ENCODE measurements around the gene NANOS2.
"Not testable (repeated sequence)": the region's sequence is repeated elsewhere in the genome, so short reads cannot be mapped to it uniquely, and the experiment has no call there.

Gene NANOS2

DNA sequence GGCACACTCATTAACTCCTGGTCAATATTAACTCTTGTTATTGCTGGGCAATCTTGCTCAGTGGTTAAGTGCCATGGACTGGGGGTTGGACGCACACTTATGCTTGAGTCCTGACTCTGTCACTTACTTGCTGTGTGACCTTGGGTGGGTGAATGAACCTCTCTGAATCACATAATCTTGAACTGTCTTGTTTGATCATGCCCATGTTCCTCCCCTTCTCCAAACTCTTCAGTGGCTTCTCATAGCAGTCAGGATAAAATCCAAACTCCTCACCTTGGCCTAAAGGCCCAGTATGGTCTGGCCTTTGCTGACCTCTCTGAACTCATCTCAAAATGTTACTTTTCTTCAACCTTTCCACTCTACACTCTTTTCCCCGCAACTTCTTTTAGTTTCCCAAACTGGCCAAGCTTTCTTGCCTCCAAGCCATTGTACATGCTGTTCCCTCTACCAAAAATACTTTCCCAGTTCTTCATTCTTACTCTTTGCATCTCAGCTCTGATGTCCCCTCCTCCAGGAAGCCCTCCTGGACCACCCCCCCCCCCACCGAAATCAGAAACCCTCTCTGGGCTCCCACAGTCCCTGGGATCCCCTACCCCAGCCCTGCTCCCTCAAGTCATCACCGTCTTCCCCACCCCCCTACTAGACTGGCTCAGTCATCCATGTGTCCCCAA, 14.5 kb downstream of the NANOS2 start:
- DNase-seq, result no peak
- Histone ChIP-seq H2AFZ (ENCODE audit: low read depth, low read length) (no peak overlapping the region), H4K8ac (ENCODE audit: low read length) (no peak overlapping the region), H2AK5ac (ENCODE audit: low read length, severe bottlenecking) (no peak overlapping the region), H3K18ac (ENCODE audit: low read depth in 1 of 2, low read length in 2 of 2) (no peak overlapping the region), H2BK120ac (ENCODE audit: low read depth, low read length) (no peak overlapping the region), H2BK5ac (ENCODE audit: low read depth, low read length, poor library complexity, severe bottlenecking) (no peak overlapping the region), H3K4me1 (ENCODE audit: control insufficient read depth, insufficient read depth, low read depth, low read length) (peaks cover 14% of the 10 kb centered on the region), H3K36me3 (ENCODE audit: control insufficient read depth in 1 of 2, insufficient read depth in 2 of 2, low read depth in 1 of 2, low read length in 2 of 2) (peaks cover 39 to 41% of the 10 kb centered on the region in 2 experiments), H2BK12ac (ENCODE audit: low read length in 2 of 2) (no peak overlapping the region), H3K14ac (ENCODE audit: low read length in 2 of 2) (no peak overlapping the region), H4K91ac (ENCODE audit: low read length) (no peak overlapping the region), H3K9me3 (ENCODE audit: control insufficient read depth, low read length) (no peaks in the 10 kb centered on the region), H3K4me2 (ENCODE audit: low read length, poor library complexity, severe bottlenecking) (no peak overlapping the region), H3K9ac (ENCODE audit: low read length) (no peak overlapping the region), H3K27ac (ENCODE audit: low read length, poor library complexity, severe bottlenecking) (no peak overlapping the region), H3K4ac (ENCODE audit: low read depth in 1 of 2, low read length in 2 of 2) (no peak overlapping the region), H3K27me3 (ENCODE audit: control insufficient read depth in 1 of 2, insufficient read depth in 1 of 2, low read length in 2 of 2) (no peaks in the 10 kb centered on the region), H3K23ac (ENCODE audit: low read length in 2 of 2) (no peak overlapping the region), H3K4me3 (ENCODE audit: insufficient read depth in 1 of 2, low read depth in 1 of 2, low read length in 2 of 2) (no peak overlapping the region), H3K79me1 (replicated peaks; ENCODE audit: low read length, poor library complexity, severe bottlenecking) (peaks cover 27% of the 10 kb centered on the region), H2BK15ac (ENCODE audit: low read depth, poor library complexity, severe bottlenecking) (no peak overlapping the region)
- WGBS, result 91% methylated on average over 4 of the region's 4 CpGs

DNA sequence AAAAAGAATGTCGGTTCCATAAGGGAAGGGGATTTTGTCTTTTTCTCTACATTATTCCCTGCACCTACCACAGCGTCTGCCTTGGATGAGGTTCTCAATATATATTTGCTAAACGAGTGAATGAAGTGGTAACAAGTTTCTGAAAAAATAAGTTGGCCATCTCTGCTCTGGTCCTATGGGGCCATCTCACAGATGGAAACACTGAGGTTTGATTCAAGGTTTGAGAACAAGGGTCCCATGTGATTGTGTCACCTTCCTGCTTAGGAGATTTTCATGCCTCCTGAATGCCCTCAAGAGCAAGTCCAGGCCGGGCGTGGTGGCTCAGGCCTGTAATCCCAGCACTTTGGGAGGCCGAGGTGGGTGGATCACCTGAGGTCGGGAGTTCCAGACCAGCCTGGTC, 15.3 kb downstream of the NANOS2 start:
- no peak overlapping the region for H3K18ac ChIP-seq (ENCODE audit: low read depth in 1 of 2, low read length in 2 of 2)
- H3K14ac ChIP-seq (ENCODE audit: low read length in 2 of 2), result no peak overlapping the region
- no peak overlapping the region for H3K4me2 ChIP-seq (ENCODE audit: low read length, poor library complexity, severe bottlenecking)
- H3K4ac ChIP-seq (ENCODE audit: low read depth in 1 of 2, low read length in 2 of 2), result no peak overlapping the region
- no peak overlapping the region for H2BK15ac ChIP-seq (ENCODE audit: low read depth, poor library complexity, severe bottlenecking)
- H2AFZ ChIP-seq (ENCODE audit: low read depth, low read length), result no peak overlapping the region
- no peaks in the 10 kb centered on the region for H3K27me3 ChIP-seq (ENCODE audit: control insufficient read depth in 1 of 2, insufficient read depth in 1 of 2, low read length in 2 of 2)
- no peak overlapping the region for H3K4me3 ChIP-seq (ENCODE audit: insufficient read depth in 1 of 2, low read depth in 1 of 2, low read length in 2 of 2)
- H2BK120ac ChIP-seq (ENCODE audit: low read depth, low read length), result no peak overlapping the region
- H2BK5ac ChIP-seq (ENCODE audit: low read depth, low read length, poor library complexity, severe bottlenecking), result no peak overlapping the region
- H4K8ac ChIP-seq (ENCODE audit: low read length), result no peak overlapping the region
- H2BK12ac ChIP-seq (ENCODE audit: low read length in 2 of 2), result no peak overlapping the region
- H3K79me1 ChIP-seq (replicated peaks; ENCODE audit: low read length, poor library complexity, severe bottlenecking), result peaks cover 28% of the 10 kb centered on the region
- no peak overlapping the region for H4K91ac ChIP-seq (ENCODE audit: low read length)
- H3K9ac ChIP-seq (ENCODE audit: low read length), result no peak overlapping the region
- peaks cover 14% of the 10 kb centered on the region for H3K4me1 ChIP-seq (ENCODE audit: control insufficient read depth, insufficient read depth, low read depth, low read length)
- H2AK5ac ChIP-seq (ENCODE audit: low read length, severe bottlenecking), result no peak overlapping the region
- H3K27ac ChIP-seq (ENCODE audit: low read length, poor library complexity, severe bottlenecking), result no peak overlapping the region
- peaks cover 43 to 44% of the 10 kb centered on the region in 2 experiments for H3K36me3 ChIP-seq (ENCODE audit: control insufficient read depth in 1 of 2, insufficient read depth in 2 of 2, low read depth in 1 of 2, low read length in 2 of 2)
- DNase-seq, result no peak
- H3K23ac ChIP-seq (ENCODE audit: low read length in 2 of 2), result no peak overlapping the region
- 100% methylated on average over 5 of the region's 7 CpGs for WGBS
- H3K9me3 ChIP-seq (ENCODE audit: control insufficient read depth, low read length), result no peaks in the 10 kb centered on the region

DNA sequence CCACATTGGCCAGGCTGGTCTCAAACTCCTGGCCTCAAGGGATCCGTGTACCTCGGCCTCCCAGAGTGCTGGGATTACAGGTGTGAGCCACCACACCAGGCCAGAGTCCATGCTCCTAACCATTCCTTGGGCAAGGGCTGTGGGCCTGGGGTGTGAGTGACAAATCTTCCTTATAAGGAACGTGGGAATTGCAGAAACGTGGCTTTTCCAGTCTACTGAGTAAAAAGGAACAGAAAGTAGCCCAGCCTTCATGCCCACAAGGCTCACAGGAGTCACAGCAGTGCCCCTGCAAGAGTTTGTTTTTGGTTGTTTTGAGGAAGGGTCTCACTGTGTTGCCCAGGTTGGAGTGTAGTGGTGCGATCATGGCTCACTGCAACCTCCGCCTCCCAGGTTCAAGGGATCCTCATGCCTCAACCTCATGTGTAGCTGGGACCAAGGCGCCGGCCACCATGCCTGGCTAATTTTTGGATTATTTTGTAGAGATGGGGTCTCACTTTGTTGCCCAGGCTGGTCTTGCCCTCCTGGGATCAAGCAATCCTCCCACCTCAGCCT, 17.2 kb downstream of the NANOS2 start:
- Histone ChIP-seq H2BK15ac (ENCODE audit: low read depth, poor library complexity, severe bottlenecking) (no peak overlapping the region), H3K9ac (ENCODE audit: low read length) (no peak overlapping the region), H2BK120ac (ENCODE audit: low read depth, low read length) (no peak overlapping the region), H3K23ac (ENCODE audit: low read length in 2 of 2) (no peak overlapping the region), H3K9me3 (ENCODE audit: control insufficient read depth, low read length) (no peaks in the 10 kb centered on the region), H2AFZ (ENCODE audit: low read depth, low read length) (no peak overlapping the region), H3K4me2 (ENCODE audit: low read length, poor library complexity, severe bottlenecking) (no peak overlapping the region), H3K4me3 (ENCODE audit: insufficient read depth in 1 of 2, low read depth in 1 of 2, low read length in 2 of 2) (no peak overlapping the region), H3K18ac (ENCODE audit: low read depth in 1 of 2, low read length in 2 of 2) (no peak overlapping the region), H3K27me3 (ENCODE audit: control insufficient read depth in 1 of 2, insufficient read depth in 1 of 2, low read length in 2 of 2) (no peaks in the 10 kb centered on the region), H3K4me1 (ENCODE audit: control insufficient read depth, insufficient read depth, low read depth, low read length) (peaks cover 10% of the 10 kb centered on the region), H4K91ac (ENCODE audit: low read length) (no peak overlapping the region), H3K4ac (ENCODE audit: low read depth in 1 of 2, low read length in 2 of 2) (no peak overlapping the region), H2AK5ac (ENCODE audit: low read length, severe bottlenecking) (no peak overlapping the region), H4K8ac (ENCODE audit: low read length) (no peak overlapping the region), H3K36me3 (ENCODE audit: control insufficient read depth in 1 of 2, insufficient read depth in 2 of 2, low read depth in 1 of 2, low read length in 2 of 2) (peaks cover 44 to 47% of the 10 kb centered on the region in 2 experiments), H3K14ac (ENCODE audit: low read length in 2 of 2) (no peak overlapping the region), H3K27ac (ENCODE audit: low read length, poor library complexity, severe bottlenecking) (no peak overlapping the region), H3K79me1 (replicated peaks; ENCODE audit: low read length, poor library complexity, severe bottlenecking) (peaks cover 31% of the 10 kb centered on the region), H2BK5ac (ENCODE audit: low read depth, low read length, poor library complexity, severe bottlenecking) (no peak overlapping the region), H2BK12ac (ENCODE audit: low read length in 2 of 2) (no peak overlapping the region)
- no peak for DNase-seq
- WGBS, result 97% methylated on average over 8 of the region's 8 CpGs

DNA sequence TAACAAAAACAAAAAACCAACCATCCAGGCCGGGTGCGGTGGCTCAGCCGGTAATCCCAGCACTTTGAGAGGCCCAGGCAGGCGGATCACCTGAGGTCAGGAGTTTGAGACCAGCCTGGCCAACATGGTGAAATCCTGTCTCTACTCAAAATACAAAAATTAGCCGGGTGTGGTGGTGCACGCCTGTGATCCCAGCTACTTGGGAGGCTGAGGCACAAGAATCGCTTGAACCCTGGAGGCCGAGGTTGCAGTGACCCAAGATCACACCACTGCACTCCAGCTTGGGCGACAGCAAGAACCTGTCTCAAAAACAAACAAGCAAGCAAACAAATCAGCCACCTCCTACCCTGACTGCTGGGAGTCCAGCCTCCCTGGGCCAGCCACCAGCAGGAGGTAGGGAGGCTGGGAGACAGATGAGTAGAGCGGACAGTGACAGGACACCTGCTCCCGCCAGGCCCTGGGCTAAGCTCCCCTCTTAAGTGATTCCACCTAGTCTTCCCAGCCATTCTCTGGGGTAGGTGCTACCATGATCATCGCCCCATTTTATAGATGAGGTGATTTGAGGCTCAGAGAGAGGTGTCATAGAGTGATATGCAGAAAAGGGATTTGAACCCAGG, 18.5 kb downstream of the NANOS2 start:
- H2BK5ac ChIP-seq (ENCODE audit: low read depth, low read length, poor library complexity, severe bottlenecking); H3K4ac ChIP-seq (ENCODE audit: low read depth in 1 of 2, low read length in 2 of 2); H3K4me1 ChIP-seq (ENCODE audit: control insufficient read depth, insufficient read depth, low read depth, low read length); H3K27me3 ChIP-seq (ENCODE audit: control insufficient read depth in 1 of 2, insufficient read depth in 1 of 2, low read length in 2 of 2); H2AFZ ChIP-seq (ENCODE audit: low read depth, low read length); H2BK12ac ChIP-seq (ENCODE audit: low read length in 2 of 2); DNase-seq; H2BK120ac ChIP-seq (ENCODE audit: low read depth, low read length); H3K4me3 ChIP-seq (ENCODE audit: insufficient read depth in 1 of 2, low read depth in 1 of 2, low read length in 2 of 2); H3K14ac ChIP-seq (ENCODE audit: low read length in 2 of 2); H4K91ac ChIP-seq (ENCODE audit: low read length); H3K27ac ChIP-seq (ENCODE audit: low read length, poor library complexity, severe bottlenecking); H4K8ac ChIP-seq (ENCODE audit: low read length); H3K9me3 ChIP-seq (ENCODE audit: control insufficient read depth, low read length); H2AK5ac ChIP-seq (ENCODE audit: low read length, severe bottlenecking); H3K4me2 ChIP-seq (ENCODE audit: low read length, poor library complexity, severe bottlenecking); H3K18ac ChIP-seq (ENCODE audit: low read depth in 1 of 2, low read length in 2 of 2); H3K23ac ChIP-seq (ENCODE audit: low read length in 2 of 2); H2BK15ac ChIP-seq (ENCODE audit: low read depth, poor library complexity, severe bottlenecking); H3K9ac ChIP-seq (ENCODE audit: low read length): not testable (repeated sequence)
- WGBS, result 96% methylated on average over 8 of the region's 12 CpGs
- Histone ChIP-seq H3K79me1 (replicated peaks; ENCODE audit: low read length, poor library complexity, severe bottlenecking) (peaks cover 30% of the 10 kb centered on the region), H3K36me3 (ENCODE audit: control insufficient read depth in 1 of 2, insufficient read depth in 2 of 2, low read depth in 1 of 2, low read length in 2 of 2) (peaks cover 48 to 57% of the 10 kb centered on the region in 2 experiments)
